K562 (cell line): ENCODE data around the gene ADGRL3. TPM values are rescaled to one million over a fixed set of nuclear protein-coding genes. Genes with fewer than 3 reads are reported as not detected.

Experiments
- ZNF318 ChIP-seq, 2 experiments: fragments of 450-650 bp; IDR thresholded peaks; 2 replicates each; pipeline ENCODE4 v1.6.1; 2016; ENCODE audit warnings: mild to moderate bottlenecking in 2 of 2, borderline replicate concordance in 1 of 2, low read depth in 1 of 2, moderate library complexity in 1 of 2
- ZNF561 ChIP-seq: fragments of 450-650 bp; formaldehyde crosslinking; conservative IDR thresholded peaks from 2 replicates; pipeline ENCODE4 v1.4.0; 2020; ENCODE audit warnings: mild to moderate bottlenecking, moderate library complexity
- ZNF699 ChIP-seq: fragments of 250-450 bp; sonication (Bioruptor Pico); IDR thresholded peaks from 2 replicates; pipeline ENCODE4 v1.8.0; 2021; ENCODE audit warnings: mild to moderate bottlenecking, moderate library complexity; ENCODE audit not compliant: insufficient replicate concordance
- polyA plus RNA-seq, 8 experiments: library from polyadenylated mRNA; depleted of rRNA in 4 of 8; stranded (reverse) in 5 of 8; unstranded in 3 of 8; fragments of >200 nt; fragmentation: Nextera tagmentation in 2 of 8; fragmentation: Illumina TruSeq in 1 of 8; extraction: Ambion mirVana in 2 of 8; extraction: Trizol in 1 of 8; gene quantifications; 2 replicates each; pipeline versions ENCODE4 v1.2.1 to v1.2.3, GENCODE V29; 2011 to 2014; ENCODE audit warnings: inconsistent platforms in 1 of 8, missing spikeins in 1 of 8
- total RNA-seq, 7 experiments: library from RNA; depleted of rRNA in 6 of 7; stranded (reverse); fragments of >200 nt in 6 of 7; fragmentation: Illumina TruSeq in 2 of 7; extraction: Trizol in 2 of 7; gene quantifications; 2 replicates each; pipeline versions ENCODE4 v1.2.1 to v1.2.3, GENCODE V29; 2011 to 2021; ENCODE audit warnings: low replicate concordance in 1 of 7

Gene ADGRL3
- total and polyA plus RNA-seq, 9 of the 15 experiments (the other 6 are each of a cell fraction or from before 2014, with no cell fraction given), result 0.03 to 0.14 (median 0.04) TPM; not detected in 2

GRCh38 chr4:61531188-61531587, 331.1 kb downstream of the ADGRL3 start (continued):
- TF ChIP-seq ZNF699 (CRISPR knock-in tag), result no peak
- TF ChIP-seq ZNF318 (IDR thresholded peaks at IDR 0.05; ENCODE audit: borderline replicate concordance in 1 of 2, low read depth in 1 of 2), result no peak
- TF ChIP-seq ZNF561 (CRISPR knock-in tag), result no peak
